ENCODE data around the gene ZBTB16. TPM values are rescaled to one million over a fixed set of nuclear protein-coding genes. Genes with fewer than 3 reads are reported as not detected.

Gene ZBTB16
- total and polyA plus RNA-seq, 2 of the 4 experiments (the other 2 are of a cell fraction), result not detected

GRCh38 chr11:114073828-114074381 is 14.4 kb downstream of the ZBTB16 start:
- ChIA-PET CTCF (no interaction called here), POLR2A (ENCODE audit: unreplicated experiment) (no interaction called here)
- Histone ChIP-seq H3K9me3 (ENCODE audit: control insufficient read depth, insufficient read depth, low read length) (no peaks in the 10 kb centered on the region), H4K20me1 (ENCODE audit: insufficient read depth, low read length) (no peaks in the 10 kb centered on the region), H3K4me3 (ENCODE audit: insufficient read depth, low read depth, low read length) (no peak overlapping the region), H3K9ac (ENCODE audit: low read depth, low read length) (no peak overlapping the region), H4K8ac (ENCODE audit: low read depth in 2 of 2, low read length in 2 of 2) (no peak overlapping the region), H3K4me1 (ENCODE audit: control insufficient read depth, insufficient read depth, low read length) (no peaks in the 10 kb centered on the region), H3K23ac (ENCODE audit: low read depth, low read length) (no peak overlapping the region), H3K36me3 (ENCODE audit: control insufficient read depth, insufficient read depth, low read length) (no peaks in the 10 kb centered on the region), H3K27ac (ENCODE audit: insufficient read depth, low read length) (no peak overlapping the region), H3K9me1 (ENCODE audit: insufficient read depth, low read length) (no peaks in the 10 kb centered on the region), H3K79me1 (ENCODE audit: low read depth in 1 of 2, low read length in 2 of 2) (no peaks in the 10 kb centered on the region), H4K5ac (ENCODE audit: low read depth, low read length) (no peak overlapping the region), H3K14ac (replicated peaks; ENCODE audit: low read depth, low read length) (no peak overlapping the region), H3K4me2 (ENCODE audit: low read depth, low read length) (no peak overlapping the region), H2BK20ac (ENCODE audit: low read depth, low read length) (no peak overlapping the region), H2AK9ac (replicated peaks; ENCODE audit: low read depth, low read length, poor library complexity) (no peak overlapping the region), H2BK15ac (ENCODE audit: low read depth, low read length) (no peak overlapping the region), H2AK5ac (ENCODE audit: low read depth, low read length) (no peak overlapping the region), H3K18ac (ENCODE audit: low read depth, low read length) (no peak overlapping the region), H4K91ac (ENCODE audit: insufficient read depth, low read depth, low read length) (no peak overlapping the region), H3K56ac (ENCODE audit: extremely low read depth, insufficient read depth, low read length) (no peak overlapping the region), H3K27me3 (ENCODE audit: control insufficient read depth, insufficient read depth, low read length) (peaks cover 14% of the 10 kb centered on the region), H2BK5ac (ENCODE audit: low read depth, low read length, poor library complexity, severe bottlenecking) (no peak overlapping the region), H3K4ac (ENCODE audit: low read depth, low read length) (no peak overlapping the region), H2BK120ac (ENCODE audit: low read depth, low read length) (no peak overlapping the region), H2AFZ (replicated peaks; ENCODE audit: low read length, poor library complexity) (no peak overlapping the region)
- DNase-seq, result no peak
- BruUV-seq (replicated peaks), result no TSS peak
- dilution Hi-C loops (cut with HindIII; ENCODE audit: low sequenced_read_pairs, unreplicated experiment) (no loop called here), in situ Hi-C loops (cut with MboI; ENCODE audit: low sequenced_read_pairs) (no loop called here), intact Hi-C loops (cut with micrococcal nuclease) (no loop called here)
- WGBS, 2 experiments (ENCODE audit: extremely low coverage in 2 of 2, insufficient read length in 1 of 2), result 84% methylated on average over 5 of the region's 11 CpGs; no CpG with 5 or more reads in 1 of the 2 experiments
- TF ChIP-seq CHD1 (IDR thresholded peaks at IDR 0.05; ENCODE audit: low read depth, low read length), result no peak
- TF ChIP-seq USF2 (IDR thresholded peaks at IDR 0.05; ENCODE audit: low read depth, low read length), result no peak
- TF ChIP-seq RFX5 (IDR thresholded peaks at IDR 0.05; ENCODE audit: low read depth, low read length), result no peak
- TF ChIP-seq BHLHE40 (IDR thresholded peaks at IDR 0.05; ENCODE audit: low read depth, low read length), result no peak
- no peak for TF ChIP-seq RAD21 (IDR thresholded peaks at IDR 0.05; ENCODE audit: low read length)
- TF ChIP-seq, protein P1, sequence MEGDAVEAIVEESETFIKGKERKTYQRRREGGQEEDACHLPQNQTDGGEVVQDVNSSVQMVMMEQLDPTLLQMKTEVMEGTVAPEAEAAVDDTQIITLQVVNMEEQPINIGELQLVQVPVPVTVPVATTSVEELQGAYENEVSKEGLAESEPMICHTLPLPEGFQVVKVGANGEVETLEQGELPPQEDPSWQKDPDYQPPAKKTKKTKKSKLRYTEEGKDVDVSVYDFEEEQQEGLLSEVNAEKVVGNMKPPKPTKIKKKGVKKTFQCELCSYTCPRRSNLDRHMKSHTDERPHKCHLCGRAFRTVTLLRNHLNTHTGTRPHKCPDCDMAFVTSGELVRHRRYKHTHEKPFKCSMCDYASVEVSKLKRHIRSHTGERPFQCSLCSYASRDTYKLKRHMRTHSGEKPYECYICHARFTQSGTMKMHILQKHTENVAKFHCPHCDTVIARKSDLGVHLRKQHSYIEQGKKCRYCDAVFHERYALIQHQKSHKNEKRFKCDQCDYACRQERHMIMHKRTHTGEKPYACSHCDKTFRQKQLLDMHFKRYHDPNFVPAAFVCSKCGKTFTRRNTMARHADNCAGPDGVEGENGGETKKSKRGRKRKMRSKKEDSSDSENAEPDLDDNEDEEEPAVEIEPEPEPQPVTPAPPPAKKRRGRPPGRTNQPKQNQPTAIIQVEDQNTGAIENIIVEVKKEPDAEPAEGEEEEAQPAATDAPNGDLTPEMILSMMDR (conservative IDR thresholded peaks at IDR 0.05; ENCODE audit: low read depth, low read length), result no peak
- TF ChIP-seq MAFK (IDR thresholded peaks at IDR 0.05; ENCODE audit: low read depth, low read length), result no peak
- no peak for TF ChIP-seq FOS (IDR thresholded peaks at IDR 0.05; ENCODE audit: low read depth, low read length)
- no peak for TF ChIP-seq NFE2L2 (IDR thresholded peaks at IDR 0.05; ENCODE audit: low read depth, low read length)
- TF ChIP-seq MXI1 (IDR thresholded peaks at IDR 0.05; ENCODE audit: borderline replicate concordance, low read depth, low read length), result no peak
- TF ChIP-seq, protein P2, sequence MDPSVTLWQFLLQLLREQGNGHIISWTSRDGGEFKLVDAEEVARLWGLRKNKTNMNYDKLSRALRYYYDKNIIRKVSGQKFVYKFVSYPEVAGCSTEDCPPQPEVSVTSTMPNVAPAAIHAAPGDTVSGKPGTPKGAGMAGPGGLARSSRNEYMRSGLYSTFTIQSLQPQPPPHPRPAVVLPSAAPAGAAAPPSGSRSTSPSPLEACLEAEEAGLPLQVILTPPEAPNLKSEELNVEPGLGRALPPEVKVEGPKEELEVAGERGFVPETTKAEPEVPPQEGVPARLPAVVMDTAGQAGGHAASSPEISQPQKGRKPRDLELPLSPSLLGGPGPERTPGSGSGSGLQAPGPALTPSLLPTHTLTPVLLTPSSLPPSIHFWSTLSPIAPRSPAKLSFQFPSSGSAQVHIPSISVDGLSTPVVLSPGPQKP (IDR thresholded peaks at IDR 0.05; ENCODE audit: borderline replicate concordance, low read depth, low read length), result no peak
- TF ChIP-seq SMC3 (IDR thresholded peaks at IDR 0.05; ENCODE audit: low read depth, low read length), result no peak
- no peak for TF ChIP-seq RCOR1 (IDR thresholded peaks at IDR 0.05; ENCODE audit: insufficient replicate concordance, low read length)
- no peak for TF ChIP-seq POLR2A (IDR thresholded peaks at IDR 0.05; ENCODE audit: low read depth, low read length)
- no peak for TF ChIP-seq MAZ (IDR thresholded peaks at IDR 0.05; ENCODE audit: borderline replicate concordance, low read depth, low read length)
- no peak for TF ChIP-seq CEBPB (IDR thresholded peaks at IDR 0.05; ENCODE audit: low read depth, low read length)
- no peak for ATAC-seq (ENCODE audit: low read depth)

Data from IMR-90 (cell line).